ENCODE measurements around the gene SGO1. TPM values are rescaled to one million over a fixed set of nuclear protein-coding genes. Genes with fewer than 3 reads are reported as not detected.
"Not testable (repeated sequence)": the region's sequence is repeated elsewhere in the genome, so short reads cannot be mapped to it uniquely, and the experiment has no call there.

Gene SGO1
- total and polyA plus RNA-seq, 7 experiments from 2014 or later = 0.44 to 25.0 (median 0.68) TPM

GRCh38 chr3:20218215-20218614, 32.2 kb upstream of the SGO1 start:
- H3K9me3 ChIP-seq (ENCODE audit: control insufficient read depth in 2 of 3, low read length in 3 of 3) = no peaks in the 10 kb centered on the region
- ATAC-seq (no peak), DNase-seq (no peak)
- Mint-ChIP-seq H3K9me3 (peaks cover 0 to 5% (median 0%) of the 10 kb centered on the region in 11 donors), H3K4me1 (no peaks in the 10 kb centered on the region), H3K36me3 (peaks cover 0 to 3% (median 0%) of the 10 kb centered on the region in 5 donors), H3K27me3 (peaks cover 0 to 16% (median 0%) of the 10 kb centered on the region in 5 donors), H3K27ac (no peak overlapping the region), H3K4me3 (no peak overlapping the region)
- intact Hi-C loops (cut with micrococcal nuclease) = no loop called here
- H3K27ac ChIP-seq (ENCODE audit: low read depth, low read length) = no peak overlapping the region
- H3K27me3 ChIP-seq (ENCODE audit: control insufficient read depth in 2 of 2, insufficient read depth in 2 of 2, low read length in 2 of 2) = no peaks in the 10 kb centered on the region
- CTCF ChIA-PET = no interaction called here
- H3K36me3 ChIP-seq (ENCODE audit: control insufficient read depth in 2 of 3, insufficient read depth in 3 of 3, low read length in 3 of 3) = no peaks in the 10 kb centered on the region
- no peak overlapping the region for H3K4me3 ChIP-seq (ENCODE audit: low read length)
- POLR2A ChIA-PET = no interaction called here
- no peaks in the 10 kb centered on the region for H3K4me1 ChIP-seq (ENCODE audit: control insufficient read depth in 2 of 2, insufficient read depth in 2 of 2, low read length in 2 of 2)

DNA sequence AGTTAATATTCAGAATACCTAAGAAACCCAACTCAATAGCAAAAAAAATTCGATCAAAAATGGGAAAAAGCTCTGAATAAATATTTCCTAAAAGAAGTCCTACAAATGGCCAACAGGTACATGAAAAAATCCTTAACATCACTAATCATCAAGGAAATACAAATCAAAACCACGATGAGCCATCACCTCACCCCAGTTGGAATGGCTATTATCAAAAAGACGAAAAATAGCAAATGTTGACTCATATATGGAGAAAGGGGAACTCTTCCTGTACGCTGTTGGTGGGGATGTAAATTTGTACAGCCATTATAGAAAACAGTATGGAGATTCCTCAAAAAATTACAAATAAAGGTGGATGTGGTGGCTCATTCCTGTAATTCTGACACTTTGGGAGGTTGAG, 29.6 kb upstream of the SGO1 start:
- POLR2A ChIA-PET = no interaction called here
- H3K36me3 Mint-ChIP-seq = no peaks in the 10 kb centered on the region
- H3K27me3 ChIP-seq (ENCODE audit: control insufficient read depth in 2 of 2, insufficient read depth in 2 of 2, low read length in 2 of 2) = no peaks in the 10 kb centered on the region

DNA sequence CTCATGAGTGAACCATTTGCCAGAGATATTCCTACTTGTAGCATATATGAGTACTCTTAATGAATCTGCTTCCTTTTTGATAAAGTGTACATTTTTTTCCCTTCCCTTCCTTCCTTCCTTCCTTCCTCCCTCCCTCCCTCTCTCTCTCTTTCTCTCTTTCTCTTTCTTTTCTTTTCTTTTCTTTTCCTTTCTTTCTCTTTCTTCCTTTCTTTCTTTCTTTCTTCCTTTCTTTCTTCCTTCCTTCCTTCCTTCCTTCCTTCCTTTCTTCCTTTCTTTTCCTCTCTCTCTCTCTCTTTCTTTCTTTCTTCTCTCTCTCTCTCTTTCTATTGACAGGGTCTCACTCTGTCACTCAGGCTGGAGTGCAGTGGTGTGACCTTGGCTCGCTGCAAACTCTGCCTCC, 27.5 kb upstream of the SGO1 start:
- DNase-seq; H3K9me3 ChIP-seq (ENCODE audit: control insufficient read depth in 2 of 3, low read length in 3 of 3); H3K9me3 Mint-ChIP-seq; H3K4me1 ChIP-seq (ENCODE audit: control insufficient read depth in 2 of 2, insufficient read depth in 2 of 2, low read length in 2 of 2); POLR2A ChIA-PET; intact Hi-C loops (cut with micrococcal nuclease); CTCF ChIA-PET; H3K27me3 Mint-ChIP-seq; H3K36me3 Mint-ChIP-seq; H3K27me3 ChIP-seq (ENCODE audit: control insufficient read depth in 2 of 2, insufficient read depth in 2 of 2, low read length in 2 of 2); ATAC-seq; H3K4me3 Mint-ChIP-seq; H3K27ac ChIP-seq (ENCODE audit: low read depth, low read length); H3K4me1 Mint-ChIP-seq; H3K4me3 ChIP-seq (ENCODE audit: low read length); H3K36me3 ChIP-seq (ENCODE audit: control insufficient read depth in 2 of 3, insufficient read depth in 3 of 3, low read length in 3 of 3): not testable (repeated sequence)
- peak overlapping the region in 1 of 9 donors; percentile 12 for H3K27ac Mint-ChIP-seq

More for the DNA sequence above, 29.6 kb upstream of the SGO1 start:
- Histone ChIP-seq H3K27ac (ENCODE audit: low read depth, low read length) (no peak overlapping the region), H3K4me1 (ENCODE audit: control insufficient read depth in 2 of 2, insufficient read depth in 2 of 2, low read length in 2 of 2) (no peaks in the 10 kb centered on the region), H3K4me3 (ENCODE audit: low read length) (no peak overlapping the region), H3K36me3 (ENCODE audit: control insufficient read depth in 2 of 3, insufficient read depth in 3 of 3, low read length in 3 of 3) (no peaks in the 10 kb centered on the region), H3K9me3 (ENCODE audit: control insufficient read depth in 2 of 3, low read length in 3 of 3) (no peaks in the 10 kb centered on the region)
- ATAC-seq = no peak
- H3K4me3 Mint-ChIP-seq = no peak overlapping the region
- no peaks in the 10 kb centered on the region for H3K4me1 Mint-ChIP-seq
- DNase-seq = no peak
- peaks cover 0 to 7% (median 0%) of the 10 kb centered on the region in 5 donors for H3K27me3 Mint-ChIP-seq
- H3K27ac Mint-ChIP-seq = no peak overlapping the region
- intact Hi-C loops (cut with micrococcal nuclease) = no loop called here
- CTCF ChIA-PET = no interaction called here
- H3K9me3 Mint-ChIP-seq = peaks cover 0 to 5% (median 0%) of the 10 kb centered on the region in 11 donors

DNA sequence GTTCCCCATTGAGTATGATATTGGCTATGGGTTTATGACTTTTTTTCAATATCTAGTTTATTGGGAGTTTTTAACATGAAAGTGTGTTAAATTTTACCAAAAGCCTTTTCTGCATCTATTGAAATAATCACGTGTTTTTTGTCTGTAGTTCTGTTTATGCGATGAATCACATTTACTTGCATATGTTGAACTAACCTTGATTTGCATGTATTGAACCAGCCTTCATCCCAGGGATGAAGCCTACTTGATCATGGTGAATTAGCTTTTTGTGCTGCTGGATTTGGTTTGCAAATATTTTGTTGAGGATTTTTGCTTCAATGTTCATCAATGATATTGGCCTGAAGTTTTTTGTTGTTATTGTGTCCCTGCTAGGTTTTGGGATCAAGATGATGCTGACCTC, 21.9 kb upstream of the SGO1 start:
- H3K9me3 ChIP-seq (ENCODE audit: control insufficient read depth in 2 of 3, low read length in 3 of 3); H3K4me1 ChIP-seq (ENCODE audit: control insufficient read depth in 2 of 2, insufficient read depth in 2 of 2, low read length in 2 of 2); DNase-seq; H3K4me1 Mint-ChIP-seq; H3K27me3 ChIP-seq (ENCODE audit: control insufficient read depth in 2 of 2, insufficient read depth in 2 of 2, low read length in 2 of 2); H3K27ac Mint-ChIP-seq; H3K27ac ChIP-seq (ENCODE audit: low read depth, low read length); ATAC-seq; POLR2A ChIA-PET; H3K4me3 ChIP-seq (ENCODE audit: low read length); H3K4me3 Mint-ChIP-seq; H3K36me3 ChIP-seq (ENCODE audit: control insufficient read depth in 2 of 3, insufficient read depth in 3 of 3, low read length in 3 of 3); intact Hi-C loops (cut with micrococcal nuclease): not testable (repeated sequence)
- Mint-ChIP-seq H3K36me3 (peaks cover 0 to 24% (median 14%) of the 10 kb centered on the region in 5 donors), H3K9me3 (peaks cover 3 to 22% (median 12%) of the 10 kb centered on the region in 11 donors), H3K27me3 (peaks cover 0 to 28% (median 5%) of the 10 kb centered on the region in 5 donors)
- CTCF ChIA-PET = interaction anchor here (0.7 kb wide), 1 partner anchor 216 kb away, joined by 4 read pairs; no protein-coding TSS in a partner anchor

DNA sequence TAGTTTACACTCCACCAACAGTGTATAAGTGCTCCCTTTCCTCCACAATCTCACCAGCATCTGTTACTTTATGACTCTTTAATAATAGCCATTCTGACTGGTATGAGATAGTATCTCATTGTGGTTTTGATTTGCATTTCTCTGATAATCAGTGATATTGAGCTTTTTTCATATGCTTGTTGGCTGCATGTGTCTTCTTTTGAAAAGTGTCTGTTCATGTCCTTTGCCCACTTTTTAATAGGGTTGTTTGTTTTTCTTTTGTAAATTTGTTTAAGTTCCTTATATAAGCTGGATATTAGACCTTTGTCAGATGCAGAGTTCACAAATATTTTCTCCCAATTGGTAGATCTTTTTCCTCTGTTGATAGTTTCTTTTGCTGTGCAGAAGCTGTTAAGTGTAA, 19.9 kb upstream of the SGO1 start:
- H3K4me1 ChIP-seq (ENCODE audit: control insufficient read depth in 2 of 2, insufficient read depth in 2 of 2, low read length in 2 of 2); intact Hi-C loops (cut with micrococcal nuclease); H3K36me3 ChIP-seq (ENCODE audit: control insufficient read depth in 2 of 3, insufficient read depth in 3 of 3, low read length in 3 of 3); ATAC-seq; CTCF ChIA-PET; H3K27ac ChIP-seq (ENCODE audit: low read depth, low read length); H3K4me1 Mint-ChIP-seq; H3K4me3 Mint-ChIP-seq; H3K4me3 ChIP-seq (ENCODE audit: low read length); H3K9me3 ChIP-seq (ENCODE audit: control insufficient read depth in 2 of 3, low read length in 3 of 3); H3K27ac Mint-ChIP-seq; DNase-seq; H3K27me3 ChIP-seq (ENCODE audit: control insufficient read depth in 2 of 2, insufficient read depth in 2 of 2, low read length in 2 of 2); POLR2A ChIA-PET: not testable (repeated sequence)
- Mint-ChIP-seq H3K36me3 (peaks cover 0 to 24% (median 14%) of the 10 kb centered on the region in 5 donors), H3K27me3 (peaks cover 0 to 35% (median 5%) of the 10 kb centered on the region in 5 donors), H3K9me3 (peaks cover 3 to 22% (median 12%) of the 10 kb centered on the region in 11 donors)

DNA sequence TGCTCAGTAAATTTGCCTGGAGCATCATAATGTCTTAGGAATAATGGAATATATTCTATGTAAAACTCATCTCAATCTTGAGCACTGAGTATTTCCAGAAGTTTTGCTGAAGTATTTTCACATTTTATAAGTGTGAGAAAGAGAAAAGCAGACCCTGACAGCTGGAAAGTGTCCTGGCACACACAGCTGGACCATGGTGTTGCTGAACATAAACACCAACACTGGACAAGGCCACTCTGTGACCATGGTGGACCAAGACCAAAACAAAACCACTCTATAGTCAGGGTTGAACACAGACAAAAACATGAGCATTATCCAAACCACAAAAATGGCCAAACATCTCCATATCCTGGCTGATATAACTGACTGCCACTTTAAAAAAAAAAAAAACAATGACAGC, 15.1 kb upstream of the SGO1 start:
- Histone ChIP-seq H3K36me3 (ENCODE audit: control insufficient read depth in 2 of 3, insufficient read depth in 3 of 3, low read length in 3 of 3) (no peaks in the 10 kb centered on the region), H3K9me3 (ENCODE audit: control insufficient read depth in 2 of 3, low read length in 3 of 3) (no peaks in the 10 kb centered on the region), H3K4me3 (ENCODE audit: low read length) (no peak overlapping the region), H3K27ac (ENCODE audit: low read depth, low read length) (no peak overlapping the region), H3K27me3 (ENCODE audit: control insufficient read depth in 2 of 2, insufficient read depth in 2 of 2, low read length in 2 of 2) (no peaks in the 10 kb centered on the region), H3K4me1 (ENCODE audit: control insufficient read depth in 2 of 2, insufficient read depth in 2 of 2, low read length in 2 of 2) (no peaks in the 10 kb centered on the region)
- ChIA-PET CTCF (no interaction called here), POLR2A (no interaction called here)
- H3K4me3 Mint-ChIP-seq = no peak overlapping the region
- peaks cover 0 to 7% (median 3%) of the 10 kb centered on the region in 11 donors for H3K9me3 Mint-ChIP-seq
- ATAC-seq (no peak), DNase-seq (no peak)
- peaks cover 0 to 18% (median 0%) of the 10 kb centered on the region in 5 donors for H3K27me3 Mint-ChIP-seq
- H3K4me1 Mint-ChIP-seq = peaks cover 0 to 10% (median 7%) of the 10 kb centered on the region in 7 donors
- intact Hi-C loops (cut with micrococcal nuclease) = no loop called here
- H3K36me3 Mint-ChIP-seq = peaks cover 0 to 13% (median 1%) of the 10 kb centered on the region in 5 donors
- H3K27ac Mint-ChIP-seq = no peak overlapping the region

DNA sequence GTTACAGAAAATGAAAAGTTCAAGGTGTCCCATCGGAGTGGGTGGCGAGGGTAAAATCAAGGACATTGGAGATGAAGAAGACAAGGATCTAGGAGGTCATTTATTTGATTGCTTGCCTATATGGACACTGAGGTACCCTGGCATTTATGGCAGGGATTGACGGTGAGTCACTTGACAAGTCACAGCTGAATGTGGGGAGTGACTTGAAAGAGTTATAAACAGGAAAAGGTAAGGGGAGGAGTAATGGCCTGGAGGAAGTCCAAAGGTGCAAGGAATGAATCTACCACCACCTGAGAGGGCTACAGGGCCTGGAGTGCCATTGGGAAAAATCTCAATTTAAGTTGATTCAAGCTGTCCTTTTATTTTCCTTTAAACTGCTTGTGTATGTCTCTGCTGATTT, 11.8 kb upstream of the SGO1 start:
- Mint-ChIP-seq H3K4me1 (peaks cover 0 to 10% (median 8%) of the 10 kb centered on the region in 7 donors), H3K27ac (peak overlapping the region in 1 of 9 donors; percentile 4), H3K4me3 (peak overlapping the region in 1 of 10 donors; percentile 9), H3K9me3 (no peaks in the 10 kb centered on the region), H3K27me3 (peaks cover 0 to 14% (median 0%) of the 10 kb centered on the region in 5 donors), H3K36me3 (peaks cover 0 to 4% (median 3%) of the 10 kb centered on the region in 5 donors)
- Histone ChIP-seq H3K4me1 (ENCODE audit: control insufficient read depth in 2 of 2, insufficient read depth in 2 of 2, low read length in 2 of 2) (no peaks in the 10 kb centered on the region), H3K36me3 (ENCODE audit: control insufficient read depth in 2 of 3, insufficient read depth in 3 of 3, low read length in 3 of 3) (no peaks in the 10 kb centered on the region), H3K4me3 (ENCODE audit: low read length) (no peak overlapping the region), H3K9me3 (ENCODE audit: control insufficient read depth in 2 of 3, low read length in 3 of 3) (no peaks in the 10 kb centered on the region), H3K27ac (ENCODE audit: low read depth, low read length) (no peak overlapping the region), H3K27me3 (ENCODE audit: control insufficient read depth in 2 of 2, insufficient read depth in 2 of 2, low read length in 2 of 2) (no peaks in the 10 kb centered on the region)
- ChIA-PET POLR2A (interaction anchor here (0.6 kb wide), 1 partner anchor 164 kb away, joined by 4 read pairs; no protein-coding TSS in a partner anchor), CTCF (no interaction called here)
- intact Hi-C loops (cut with micrococcal nuclease) = no loop called here
- DNase-seq (no peak), ATAC-seq (no peak)
